Lower leg skin (tissue), 4 donors: ENCODE results near the gene SPRY4. TPM values are rescaled to one million over a fixed set of nuclear protein-coding genes. Genes with fewer than 3 reads are reported as not detected.
A peak's percentile ranks its signal among the peaks of the same experiment; 100 is the strongest.
"Not testable (repeated sequence)": the region's sequence is repeated elsewhere in the genome, so short reads cannot be mapped to it uniquely, and the experiment has no call there.

Experiments used
- DNase-seq, 2 donors: peaks; one replicate each; pipeline ENCODE4 v3.0.0-alpha.2; 2019; ENCODE audit warnings: low spot score in 2 of 2
- H3K4me3 ChIP-seq: fragments of 200-600 bp; sonication (generic); 2 replicates; pipeline ENCODE4 v1.5.1; 2017; ENCODE audit warnings: mild to moderate bottlenecking, low read depth; ENCODE audit not compliant: poor library complexity, severe bottlenecking
- POLR2A ChIP-seq, 2 donors: fragments of 450-650 bp; IDR thresholded peaks; one replicate each; pipeline ENCODE4 v1.6.1; 2016 to 2017; ENCODE audit warnings: antibody characterized with exemption in 2 of 2, mild to moderate bottlenecking in 1 of 2, moderate library complexity in 1 of 2
- WGBS, 2 donors: methylation state at CpG; one replicate each; pipeline ENCODE4 v1.1.5; 2018; 5-methylcytosine and 5-hydroxymethylcytosine counted together
- intact Hi-C: fragments of 100-400 bp; cut with DNase I; formaldehyde crosslinking; loops from one replicate; pipeline ENCODE4 v1.15.0; 2023; ENCODE audit warnings: low total_unique reads
- total RNA-seq, 4 donors: library from RNA; depleted of rRNA; stranded (reverse); fragments of >200 nt; gene quantifications; one replicate each; pipeline ENCODE4 v1.1.0, GENCODE V29; 2016
- TF ChIP-seq, protein P1 (sequence below), 3 donors: fragments of 450-650 bp; IDR thresholded peaks; one replicate each; pipeline ENCODE4 v1.5.1; 2016; ENCODE audit warnings: antibody characterized with exemption in 3 of 3, mild to moderate bottlenecking in 3 of 3, moderate library complexity in 2 of 3

Gene SPRY4
- total RNA-seq, 4 donors from 2014 or later: 2.4 to 11.0 (median 6.0) TPM

DNA sequence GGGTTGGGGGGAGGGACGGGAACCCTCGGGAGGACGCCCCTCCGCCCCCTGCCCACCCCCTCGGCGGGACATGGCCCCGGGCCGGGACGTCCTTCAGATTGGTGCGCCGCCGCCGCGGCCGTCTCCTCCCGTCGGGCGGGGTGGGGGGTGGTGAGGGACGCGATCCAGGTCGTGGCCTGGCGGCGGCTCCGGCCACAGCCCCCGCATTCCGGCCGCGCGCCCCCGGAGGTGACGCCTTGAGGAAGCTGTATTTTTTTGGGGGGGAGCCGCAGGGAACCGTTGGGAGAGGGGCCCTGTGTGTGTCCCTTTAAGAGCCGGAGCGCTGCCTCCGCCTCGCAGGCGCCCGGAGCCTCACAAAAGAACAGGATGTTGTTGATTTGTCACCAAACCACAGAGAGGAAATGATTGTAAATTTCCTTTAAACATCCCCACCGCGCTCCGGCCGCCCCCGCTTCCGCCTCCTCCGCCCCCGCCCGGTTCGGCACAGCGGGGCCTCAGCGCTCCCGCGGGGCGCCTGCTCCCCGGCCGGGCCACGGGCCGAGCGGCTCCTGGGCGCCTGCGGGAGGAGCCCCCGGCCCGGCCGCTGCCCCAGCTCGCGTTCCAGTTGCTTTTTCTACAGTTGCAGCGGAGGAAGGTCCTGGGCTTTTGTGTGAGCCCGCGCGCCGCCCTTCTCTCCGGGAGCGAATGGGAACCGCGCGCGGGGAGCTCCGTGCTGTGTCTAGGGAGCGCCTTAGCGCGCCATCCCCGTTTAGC lies 32.1 kb upstream of the SPRY4 start:
- peak; percentile 78 to 97 for DNase-seq
- TF ChIP-seq, protein P1, sequence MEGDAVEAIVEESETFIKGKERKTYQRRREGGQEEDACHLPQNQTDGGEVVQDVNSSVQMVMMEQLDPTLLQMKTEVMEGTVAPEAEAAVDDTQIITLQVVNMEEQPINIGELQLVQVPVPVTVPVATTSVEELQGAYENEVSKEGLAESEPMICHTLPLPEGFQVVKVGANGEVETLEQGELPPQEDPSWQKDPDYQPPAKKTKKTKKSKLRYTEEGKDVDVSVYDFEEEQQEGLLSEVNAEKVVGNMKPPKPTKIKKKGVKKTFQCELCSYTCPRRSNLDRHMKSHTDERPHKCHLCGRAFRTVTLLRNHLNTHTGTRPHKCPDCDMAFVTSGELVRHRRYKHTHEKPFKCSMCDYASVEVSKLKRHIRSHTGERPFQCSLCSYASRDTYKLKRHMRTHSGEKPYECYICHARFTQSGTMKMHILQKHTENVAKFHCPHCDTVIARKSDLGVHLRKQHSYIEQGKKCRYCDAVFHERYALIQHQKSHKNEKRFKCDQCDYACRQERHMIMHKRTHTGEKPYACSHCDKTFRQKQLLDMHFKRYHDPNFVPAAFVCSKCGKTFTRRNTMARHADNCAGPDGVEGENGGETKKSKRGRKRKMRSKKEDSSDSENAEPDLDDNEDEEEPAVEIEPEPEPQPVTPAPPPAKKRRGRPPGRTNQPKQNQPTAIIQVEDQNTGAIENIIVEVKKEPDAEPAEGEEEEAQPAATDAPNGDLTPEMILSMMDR (IDR thresholded peaks at IDR 0.05): no peak
- TF ChIP-seq POLR2A (IDR thresholded peaks at IDR 0.05): no peak
- intact Hi-C loops: no loop called here
- H3K4me3 ChIP-seq: peak overlapping the region; percentile 47
- 0 to 1% methylated on average over 35 to 70 of the region's 82 CpGs for WGBS, 2 donors

- intact Hi-C loops: no loop called here
- DNase-seq: no peak
- peak overlapping the region; percentile 47 for H3K4me3 ChIP-seq
- 5 to 10% methylated on average over 13 of the region's 14 CpGs for WGBS, 2 donors
- no peak for TF ChIP-seq POLR2A (IDR thresholded peaks at IDR 0.05)
- TF ChIP-seq, protein P1 (IDR thresholded peaks at IDR 0.05): no peak
These were observed 31.5 kb upstream of the SPRY4 start for GRCh38 chr5:142356349-142356715.

- TF ChIP-seq, protein P1 (IDR thresholded peaks at IDR 0.05): no peak
- TF ChIP-seq POLR2A (IDR thresholded peaks at IDR 0.05): no peak
- DNase-seq: no peak
- WGBS, 2 donors: 66 to 74% methylated on average over 4 of the region's 4 CpGs
- no peak overlapping the region for H3K4me3 ChIP-seq
- intact Hi-C loops: no loop called here
These were observed 28.3 kb upstream of the SPRY4 start for GRCh38 chr5:142353071-142353472.

DNA sequence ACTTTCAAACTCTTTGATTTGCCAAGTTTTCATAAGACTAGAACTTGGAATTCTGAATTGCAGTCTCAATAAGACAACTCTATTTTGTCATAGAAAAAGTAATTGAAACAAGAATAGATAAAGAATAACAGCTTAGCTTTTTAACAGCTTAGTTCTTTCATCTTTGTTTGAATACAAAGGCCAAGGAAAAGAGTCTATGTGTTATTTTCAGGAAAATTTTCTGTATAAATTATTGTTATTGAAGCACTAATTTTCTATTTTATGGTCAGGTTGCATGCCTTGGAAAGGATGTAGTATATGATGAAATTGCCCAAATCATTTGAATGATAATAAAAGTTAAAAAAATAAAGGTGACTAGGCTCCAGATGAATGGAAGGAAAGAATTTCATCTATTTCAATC lies 25.2 kb upstream of the SPRY4 start:
- no peak for DNase-seq
- TF ChIP-seq, protein P1 (IDR thresholded peaks at IDR 0.05): no peak
- TF ChIP-seq POLR2A (IDR thresholded peaks at IDR 0.05): no peak
- H3K4me3 ChIP-seq: no peak overlapping the region
- intact Hi-C loops: no loop called here

GRCh38 chr5:142346706-142347105 lies 21.9 kb upstream of the SPRY4 start:
- no peak overlapping the region for H3K4me3 ChIP-seq
- intact Hi-C loops: no loop called here
- TF ChIP-seq, protein P1 (IDR thresholded peaks at IDR 0.05): no peak
- TF ChIP-seq POLR2A (IDR thresholded peaks at IDR 0.05): no peak
- DNase-seq: no peak
- WGBS, 2 donors: 60 to 66% methylated on average over 2 of the region's 2 CpGs

- intact Hi-C loops, DNase-seq, H3K4me3 ChIP-seq: not testable (repeated sequence)
- 91 to 98% methylated on average over 3 of the region's 3 CpGs for WGBS, 2 donors
These were observed 20.1 kb upstream of the SPRY4 start for GRCh38 chr5:142344915-142345314.
